Fibroblast of pulmonary artery (primary cell): ENCODE data around the gene PRM1.

Source experiments
- DNase-seq: peaks from one replicate; pipeline ENCODE4 v3.0.0-alpha.2; 2010; ENCODE audit warnings: low read depth
- H3K4me3 ChIP-seq: replicated peaks from 2 replicates; pipeline ENCODE4 v1.5.1; 2011; ENCODE audit warnings: low read depth, mild to moderate bottlenecking, control low read depth, low read length, moderate library complexity
- TF ChIP-seq, protein P1 (sequence below): IDR thresholded peaks from 2 replicates; pipeline ENCODE4 v1.5.1; 2011; ENCODE audit warnings: mild to moderate bottlenecking, control low read depth, low read length, inconsistent platforms; ENCODE audit errors: missing control alignments

Gene PRM1

DNA sequence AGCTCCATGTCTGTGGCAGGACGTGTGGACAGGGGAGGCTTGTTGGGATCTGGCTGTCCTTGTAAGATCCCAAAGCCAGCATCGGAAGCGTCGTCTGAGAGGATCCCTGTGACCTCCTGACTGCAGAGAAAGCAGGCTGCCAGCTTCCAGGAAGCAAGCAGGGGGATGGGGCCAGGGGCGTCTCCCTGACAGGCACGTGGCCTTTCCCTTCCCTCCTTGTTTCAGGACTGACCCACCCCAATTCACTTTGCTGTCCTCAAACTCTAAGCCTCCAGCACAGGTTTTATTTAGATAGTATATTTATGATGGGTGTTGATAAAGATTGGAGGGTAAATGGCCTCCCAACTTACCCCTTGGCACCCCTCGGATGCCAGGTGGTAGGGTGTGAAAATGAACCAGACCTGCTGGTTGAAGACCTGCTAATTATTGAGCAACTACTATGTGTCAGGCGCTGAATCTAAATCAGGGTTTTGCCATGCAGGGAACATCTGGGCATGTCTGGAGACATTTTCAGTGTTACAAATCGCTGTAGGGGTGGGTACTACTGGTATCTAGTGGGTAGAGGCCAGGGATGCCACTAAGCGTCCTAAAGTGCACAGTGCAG lies 49.7 kb downstream of the PRM1 start:
- DNase-seq: no peak
- TF ChIP-seq, protein P1, sequence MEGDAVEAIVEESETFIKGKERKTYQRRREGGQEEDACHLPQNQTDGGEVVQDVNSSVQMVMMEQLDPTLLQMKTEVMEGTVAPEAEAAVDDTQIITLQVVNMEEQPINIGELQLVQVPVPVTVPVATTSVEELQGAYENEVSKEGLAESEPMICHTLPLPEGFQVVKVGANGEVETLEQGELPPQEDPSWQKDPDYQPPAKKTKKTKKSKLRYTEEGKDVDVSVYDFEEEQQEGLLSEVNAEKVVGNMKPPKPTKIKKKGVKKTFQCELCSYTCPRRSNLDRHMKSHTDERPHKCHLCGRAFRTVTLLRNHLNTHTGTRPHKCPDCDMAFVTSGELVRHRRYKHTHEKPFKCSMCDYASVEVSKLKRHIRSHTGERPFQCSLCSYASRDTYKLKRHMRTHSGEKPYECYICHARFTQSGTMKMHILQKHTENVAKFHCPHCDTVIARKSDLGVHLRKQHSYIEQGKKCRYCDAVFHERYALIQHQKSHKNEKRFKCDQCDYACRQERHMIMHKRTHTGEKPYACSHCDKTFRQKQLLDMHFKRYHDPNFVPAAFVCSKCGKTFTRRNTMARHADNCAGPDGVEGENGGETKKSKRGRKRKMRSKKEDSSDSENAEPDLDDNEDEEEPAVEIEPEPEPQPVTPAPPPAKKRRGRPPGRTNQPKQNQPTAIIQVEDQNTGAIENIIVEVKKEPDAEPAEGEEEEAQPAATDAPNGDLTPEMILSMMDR: no peak

More for the DNA sequence above, 49.7 kb downstream of the PRM1 start:
- no peak overlapping the region for H3K4me3 ChIP-seq
